Endothelial cell of umbilical vein (primary cell): ENCODE measurements around the gene TRANK1. TPM values are rescaled to one million over a fixed set of nuclear protein-coding genes. Genes with fewer than 3 reads are reported as not detected.

Experiments
- BruUV-seq: library from RNA; stranded (reverse); fragments of 400-500 nt; replicated peaks from 2 replicates; lab custom pipeline; 2021; lab: Mats Ljungman, UMichigan
- CTCF ChIA-PET: fragments of 300-600, 350-600 bp; sonication (Branson Sonifier 250); formaldehyde crosslinking; loops from one replicate; lab custom pipeline; 2021; ENCODE audit warnings: antibody characterized with exemption, inconsistent platforms; lab: Charles Lee
- POLR2A ChIA-PET: fragments of 300-600, 350-600 bp; sonication (Branson Sonifier 250); formaldehyde crosslinking; loops from one replicate; lab custom pipeline; 2021; ENCODE audit warnings: antibody characterized with exemption, inconsistent platforms; lab: Charles Lee
- DNase-seq: peaks from one replicate; pipeline ENCODE4 v3.0.0-alpha.2; 2011; ENCODE audit warnings: low read depth, low spot score
- FAIRE-seq: peaks from 2 replicates; lab custom pipeline; 2011; peaks lifted over from hg19 to GRCh38; lab: Jason Lieb, UNC
- H2AFZ ChIP-seq: 2 replicates; pipeline ENCODE4 v1.6.0; 2012; ENCODE audit warnings: low read depth, low read length, control low read depth, inconsistent platforms
- H3K27ac ChIP-seq: 2 replicates; pipeline ENCODE4 v1.5.1; 2011; ENCODE audit warnings: low read depth, mild to moderate bottlenecking, control low read depth, low read length, moderate library complexity; ENCODE audit not compliant: insufficient read depth
- H3K27me3 ChIP-seq, 2 experiments: 2 replicates each; pipeline versions ENCODE4 v1.6.0 to v1.6.1; 2011; ENCODE audit warnings: low read length in 2 of 2, mixed read lengths in 1 of 2; ENCODE audit not compliant: control insufficient read depth in 2 of 2, insufficient read depth in 2 of 2
- H3K36me3 ChIP-seq, 2 experiments: 2 replicates in 1 of 2; 3 replicates in 1 of 2; pipeline ENCODE4 v1.5.1; 2011; ENCODE audit warnings: low read length in 2 of 2, mild to moderate bottlenecking in 1 of 2, moderate library complexity in 1 of 2; ENCODE audit not compliant: control insufficient read depth in 2 of 2, insufficient read depth in 2 of 2; ENCODE audit errors: extremely low read depth in 1 of 2
- H3K4me1 ChIP-seq: 3 replicates; pipeline ENCODE4 v1.5.1; 2011; ENCODE audit warnings: mild to moderate bottlenecking, low read length; ENCODE audit not compliant: control insufficient read depth, insufficient read depth; ENCODE audit errors: extremely low read depth
- H3K4me2 ChIP-seq: 2 replicates; pipeline ENCODE4 v1.6.1; 2011; ENCODE audit warnings: low read length, control low read depth, mixed read lengths; ENCODE audit not compliant: insufficient read depth
- H3K4me3 ChIP-seq, 3 experiments: fragments of 200-600 bp in 1 of 3; sonication (generic), shearing (Covaris generic) in 1 of 3; replicated peaks in 1 of 3; 2 replicates each; pipeline ENCODE4 v1.5.1; 2011 to 2016; ENCODE audit warnings: control low read depth in 3 of 3, low read length in 3 of 3, mild to moderate bottlenecking in 2 of 3, inconsistent platforms in 1 of 3, low read depth in 1 of 3, moderate library complexity in 1 of 3; ENCODE audit not compliant: insufficient read depth in 1 of 3
- H3K79me2 ChIP-seq: 2 replicates; pipeline ENCODE4 v1.6.0; 2012; ENCODE audit warnings: low read length, inconsistent platforms; ENCODE audit not compliant: control insufficient read depth, insufficient read depth
- H3K9ac ChIP-seq: replicated peaks from 2 replicates; pipeline ENCODE3; 2011; ENCODE audit warnings: low read length, control low read depth; ENCODE audit not compliant: insufficient read depth; ENCODE audit errors: extremely low read depth
- H3K9me1 ChIP-seq: replicated peaks from 3 replicates; pipeline ENCODE4 v1.6.0; 2011; ENCODE audit warnings: mild to moderate bottlenecking, low read length; ENCODE audit not compliant: control insufficient read depth, insufficient read depth; ENCODE audit errors: extremely low read depth
- H3K9me3 ChIP-seq: replicated peaks from 2 replicates; pipeline ENCODE4 v1.5.1; 2012; ENCODE audit warnings: low read length, inconsistent platforms; ENCODE audit not compliant: control insufficient read depth, insufficient read depth
- H4K20me1 ChIP-seq: replicated peaks from 2 replicates; pipeline ENCODE3; 2011; ENCODE audit warnings: mild to moderate bottlenecking, low read length; ENCODE audit not compliant: control insufficient read depth, insufficient read depth; ENCODE audit errors: extremely low read depth
- EZH2 ChIP-seq: IDR thresholded peaks from 2 replicates; pipeline ENCODE4 v1.6.1; 2012; ENCODE audit warnings: borderline replicate concordance, low read depth, mild to moderate bottlenecking, moderate library complexity, low read length, inconsistent platforms; ENCODE audit not compliant: severe bottlenecking
- FOS ChIP-seq: IDR thresholded peaks from 2 replicates; pipeline ENCODE4 v1.6.1; 2011; ENCODE audit warnings: mild to moderate bottlenecking, low read length, moderate library complexity, borderline replicate concordance; ENCODE audit not compliant: insufficient read depth
- GATA2 ChIP-seq: IDR thresholded peaks from 2 replicates; pipeline ENCODE4 v1.7.0; 2011; ENCODE audit warnings: low read depth, mild to moderate bottlenecking, moderate library complexity, mixed read lengths, low read length; ENCODE audit not compliant: insufficient read length, insufficient read depth
- JUN ChIP-seq: IDR thresholded peaks from 2 replicates; pipeline ENCODE4 v1.6.1; 2011; ENCODE audit warnings: borderline replicate concordance, low read depth; ENCODE audit not compliant: insufficient read length, insufficient read depth
- MYC ChIP-seq: IDR thresholded peaks from one replicate; pipeline ENCODE4 v1.6.1; 2011; ENCODE audit warnings: mild to moderate bottlenecking, low read depth, low read length
- POLR2A ChIP-seq: IDR thresholded peaks from 2 replicates; pipeline ENCODE4 v1.6.1; 2012; ENCODE audit warnings: low read depth, mild to moderate bottlenecking, control low read depth, low read length
- POLR2AphosphoS5 ChIP-seq: IDR thresholded peaks from 2 replicates; pipeline ENCODE4 v1.6.1; 2012; ENCODE audit warnings: low read depth, mild to moderate bottlenecking, control low read depth, low read length, moderate library complexity; ENCODE audit not compliant: insufficient read depth
- dilution Hi-C: fragments of 300-500 bp; cut with MboI; formaldehyde crosslinking; loops from one replicate; pipeline ENCODE4 v1.15.0; 2019; ENCODE audit warnings: low sequenced_read_pairs; ENCODE audit not compliant: extremely low pct_ligation_motif_present
- intact Hi-C: fragments of 100-400 bp; cut with micrococcal nuclease; formaldehyde crosslinking; loops from one replicate; pipeline ENCODE4 v1.10.0; 2022
- polyA plus RNA-seq, 4 experiments: library from polyadenylated mRNA; depleted of rRNA in 3 of 4; stranded (reverse) in 3 of 4; unstranded in 1 of 4; fragments of >200 nt; gene quantifications; 2 replicates each; pipeline versions ENCODE4 v1.2.1 to v1.2.3, GENCODE V29; 2011 to 2012; ENCODE audit warnings: missing spikeins in 1 of 4
- total RNA-seq: library from RNA; stranded (reverse); gene quantifications from 2 replicates; pipeline ENCODE4 v1.2.3, GENCODE V29; 2021
- TF ChIP-seq, protein P1 (sequence below), 2 donors: IDR thresholded peaks; 1 replicate in 1 of 2; 2 replicates in 1 of 2; pipeline ENCODE4 v1.5.1; 2011; ENCODE audit warnings: low read length in 2 of 2, mild to moderate bottlenecking in 2 of 2, moderate library complexity in 2 of 2, control low read depth in 1 of 2, inconsistent platforms in 1 of 2, low read depth in 1 of 2; ENCODE audit not compliant: insufficient read depth in 1 of 2; ENCODE audit errors: extremely low read depth in 1 of 2
- TF ChIP-seq, protein P2 (sequence below): IDR thresholded peaks from 2 replicates; pipeline ENCODE4 v1.6.1; 2011; ENCODE audit not compliant: insufficient read depth, insufficient read length

The TRANK1 gene
- total and polyA plus RNA-seq, 2 donors (not counting 3 experiments of a cell fraction or from before 2014, with no cell fraction given) = 4.6 to 14.4 TPM

DNA sequence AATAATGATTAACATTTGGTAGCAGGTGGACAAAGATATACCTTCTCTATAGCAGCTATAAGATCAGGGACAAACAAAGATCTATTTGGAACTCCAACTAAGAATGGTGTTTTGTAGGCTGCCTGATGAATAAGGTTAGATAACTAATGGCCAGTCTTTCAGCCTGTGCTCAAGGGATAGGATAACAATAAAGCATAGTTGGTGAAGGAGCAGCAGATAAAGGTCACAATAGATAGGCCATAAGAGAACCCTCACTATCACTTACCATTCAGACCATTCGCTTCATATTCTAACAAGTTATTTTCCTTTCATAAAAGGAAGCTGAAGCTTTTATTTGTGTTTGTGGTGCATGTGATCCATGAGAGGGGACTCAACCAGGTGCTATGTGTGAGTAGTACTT lies 28.3 kb upstream of the TRANK1 start:
- no peaks in the 10 kb centered on the region for H3K79me2 ChIP-seq
- ChIA-PET CTCF (interaction anchor here (1.1 kb wide), 2 partner anchors 14 to 15 kb away, joined by 3 read pairs; no protein-coding TSS in a partner anchor), POLR2A (no interaction called here)
- no peak overlapping the region for H3K4me3 ChIP-seq
- no peak overlapping the region for H3K27ac ChIP-seq
- no peaks in the 10 kb centered on the region for H3K27me3 ChIP-seq
- no peak overlapping the region for H3K4me2 ChIP-seq
- FAIRE-seq (no peak), DNase-seq (no peak)
- H3K9me3 ChIP-seq = no peaks in the 10 kb centered on the region
- no peaks in the 10 kb centered on the region for H4K20me1 ChIP-seq
- H3K36me3 ChIP-seq = no peaks in the 10 kb centered on the region
- no peak for TF ChIP-seq JUN
- no peak for TF ChIP-seq EZH2
- no peak for TF ChIP-seq MYC
- TF ChIP-seq, protein P1, sequence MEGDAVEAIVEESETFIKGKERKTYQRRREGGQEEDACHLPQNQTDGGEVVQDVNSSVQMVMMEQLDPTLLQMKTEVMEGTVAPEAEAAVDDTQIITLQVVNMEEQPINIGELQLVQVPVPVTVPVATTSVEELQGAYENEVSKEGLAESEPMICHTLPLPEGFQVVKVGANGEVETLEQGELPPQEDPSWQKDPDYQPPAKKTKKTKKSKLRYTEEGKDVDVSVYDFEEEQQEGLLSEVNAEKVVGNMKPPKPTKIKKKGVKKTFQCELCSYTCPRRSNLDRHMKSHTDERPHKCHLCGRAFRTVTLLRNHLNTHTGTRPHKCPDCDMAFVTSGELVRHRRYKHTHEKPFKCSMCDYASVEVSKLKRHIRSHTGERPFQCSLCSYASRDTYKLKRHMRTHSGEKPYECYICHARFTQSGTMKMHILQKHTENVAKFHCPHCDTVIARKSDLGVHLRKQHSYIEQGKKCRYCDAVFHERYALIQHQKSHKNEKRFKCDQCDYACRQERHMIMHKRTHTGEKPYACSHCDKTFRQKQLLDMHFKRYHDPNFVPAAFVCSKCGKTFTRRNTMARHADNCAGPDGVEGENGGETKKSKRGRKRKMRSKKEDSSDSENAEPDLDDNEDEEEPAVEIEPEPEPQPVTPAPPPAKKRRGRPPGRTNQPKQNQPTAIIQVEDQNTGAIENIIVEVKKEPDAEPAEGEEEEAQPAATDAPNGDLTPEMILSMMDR (IDR thresholded peaks at IDR 0.05; ENCODE audit: extremely low read depth in 1 of 2, insufficient read depth in 1 of 2, low read depth in 1 of 2, low read length in 2 of 2) = no peak
- TF ChIP-seq GATA2 = no peak
- no peak for TF ChIP-seq POLR2A
- no peak for TF ChIP-seq POLR2AphosphoS5
- TF ChIP-seq FOS = no peak
- TF ChIP-seq, protein P2, sequence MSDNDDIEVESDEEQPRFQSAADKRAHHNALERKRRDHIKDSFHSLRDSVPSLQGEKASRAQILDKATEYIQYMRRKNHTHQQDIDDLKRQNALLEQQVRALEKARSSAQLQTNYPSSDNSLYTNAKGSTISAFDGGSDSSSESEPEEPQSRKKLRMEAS = no peak
- dilution Hi-C loops = no loop called here
- no peak overlapping the region for H2AFZ ChIP-seq
- intact Hi-C loops = no loop called here
- H3K9me1 ChIP-seq = no peaks in the 10 kb centered on the region
- no peak overlapping the region for H3K9ac ChIP-seq
- H3K4me1 ChIP-seq = peaks cover 9% of the 10 kb centered on the region
- BruUV-seq = no TSS peak
